PC-9 (cell line): Measurements from ENCODE around the gene PPP1R37. TPM values are rescaled to one million over a fixed set of nuclear protein-coding genes. Genes with fewer than 3 reads are reported as not detected.

Experiments
- BruUV-seq: library from RNA; stranded (reverse); fragments of 400-500 nt; replicated peaks from 2 replicates; lab custom pipeline; 2021; lab: Mats Ljungman, UMichigan
- CTCF ChIA-PET: fragments of 300-600 bp; sonication (Branson Sonifier 250); formaldehyde crosslinking; loops from one replicate; lab custom pipeline; 2022; ENCODE audit warnings: antibody characterized with exemption; lab: Charles Lee
- POLR2A ChIA-PET: fragments of 300-600 bp; sonication (Branson Sonifier 250); formaldehyde crosslinking; loops from one replicate; lab custom pipeline; 2022; ENCODE audit warnings: antibody characterized with exemption; ENCODE audit not compliant: unreplicated experiment; lab: Charles Lee
- DNase-seq, 2 experiments: peaks; one replicate each; pipeline versions ENCODE4 v3.0.0 to v3.0.0-alpha.2; 2015 to 2022; ENCODE audit warnings: mixed read lengths in 1 of 2
- H2AFZ ChIP-seq: fragments of 200-600 bp; sonication (generic); 2 replicates; pipeline ENCODE4 v1.8.1; 2017; ENCODE audit warnings: antibody characterized with exemption
- H3F3A ChIP-seq: fragments of 200-600 bp; sonication (generic); 2 replicates; pipeline ENCODE4 v1.8.1; 2017; ENCODE audit warnings: antibody characterized with exemption, mild to moderate bottlenecking, low read depth; ENCODE audit not compliant: insufficient read depth
- H3K27ac ChIP-seq: fragments of 200-600 bp; sonication (generic); 2 replicates; pipeline ENCODE4 v1.6.1; 2016; ENCODE audit warnings: mixed run types
- H3K27me3 ChIP-seq: fragments of 200-600 bp; sonication (generic); 2 replicates; pipeline ENCODE4 v1.6.1; 2016; ENCODE audit warnings: low read depth, mixed run types; ENCODE audit not compliant: insufficient read depth
- H3K36me3 ChIP-seq: fragments of 200-600 bp; sonication (generic); 2 replicates; pipeline ENCODE4 v1.6.1; 2016; ENCODE audit warnings: low read depth, mixed run types
- H3K4me1 ChIP-seq: fragments of 200-600 bp; sonication (generic); replicated peaks from 2 replicates; pipeline ENCODE4 v1.6.1; 2016; ENCODE audit warnings: mixed run types; ENCODE audit not compliant: insufficient read depth
- H3K4me2 ChIP-seq: fragments of 200-600 bp; sonication (generic); 2 replicates; pipeline ENCODE4 v1.6.1; 2017; ENCODE audit warnings: mixed run types
- H3K4me3 ChIP-seq: fragments of 200-600 bp; sonication (generic); 2 replicates; pipeline ENCODE4 v1.6.1; 2016; ENCODE audit warnings: mixed run types
- H3K79me2 ChIP-seq: fragments of 200-600 bp; sonication (generic); 2 replicates; pipeline ENCODE4 v1.6.1; 2017; ENCODE audit warnings: low read depth, mixed run types
- H3K9me2 ChIP-seq: fragments of 200-600 bp; sonication (generic); 2 replicates; pipeline ENCODE4 v1.8.1; 2017; ENCODE audit warnings: mild to moderate bottlenecking; ENCODE audit not compliant: insufficient read depth
- H3K9me3 ChIP-seq: fragments of 200-600 bp; sonication (generic); 2 replicates; pipeline ENCODE4 v1.8.1; 2016; ENCODE audit warnings: low read depth; ENCODE audit not compliant: insufficient read depth
- H4K20me1 ChIP-seq: fragments of 200-600 bp; sonication (generic); 2 replicates; pipeline ENCODE4 v1.8.1; 2017; ENCODE audit not compliant: insufficient read depth
- EZH2 ChIP-seq: fragments of 200-600 bp; sonication (generic); IDR thresholded peaks from 2 replicates; pipeline ENCODE4 v1.8.0; 2017; ENCODE audit warnings: antibody characterized with exemption, low read depth
- intact Hi-C: fragments of 100-400 bp; cut with micrococcal nuclease; formaldehyde crosslinking; loops from one replicate; pipeline ENCODE4 v1.10.0; 2022; ENCODE audit not compliant: unreplicated experiment
- total RNA-seq: library from RNA; stranded (reverse); gene quantifications from 2 replicates; pipeline ENCODE4 v1.2.3, GENCODE V29; 2021
- TF ChIP-seq, protein P1 (sequence below): fragments of 200-600 bp; sonication (generic); conservative IDR thresholded peaks from 2 replicates; pipeline ENCODE4 v1.6.1; 2017; ENCODE audit warnings: mixed run types, antibody characterized with exemption, mild to moderate bottlenecking, moderate library complexity

The PPP1R37 gene
- total RNA-seq, 1 experiment from 2014 or later, result 41.1 TPM

DNA sequence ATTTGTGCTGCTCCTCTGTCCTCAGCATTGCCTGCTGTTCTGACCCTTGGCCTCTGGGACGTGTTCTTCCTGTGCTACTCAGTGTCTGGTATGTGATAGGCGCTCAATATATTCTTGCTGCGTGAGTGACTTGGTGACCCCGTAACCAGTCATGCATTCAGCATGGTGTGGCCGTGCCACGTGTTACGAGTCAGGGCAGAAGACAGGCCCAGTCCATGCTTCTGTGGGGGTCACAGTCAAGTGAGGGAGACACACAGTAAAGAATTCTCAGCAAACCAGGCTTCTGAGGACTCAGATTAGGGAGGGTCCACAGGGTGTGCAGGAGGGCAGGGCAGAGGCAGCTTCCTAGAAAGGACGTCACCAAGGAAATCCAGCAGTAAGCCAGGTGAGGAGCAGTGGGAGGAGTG, 7.9 kb downstream of the PPP1R37 start:
- peaks cover 94% of the 10 kb centered on the region for H4K20me1 ChIP-seq
- DNase-seq, result no peak
- H2AFZ ChIP-seq, result no peak overlapping the region
- no peaks in the 10 kb centered on the region for H3K36me3 ChIP-seq
- no peak overlapping the region for H3K4me3 ChIP-seq
- no TSS peak for BruUV-seq
- ChIA-PET CTCF (no interaction called here), POLR2A (no interaction called here)
- no peak for TF ChIP-seq EZH2
- TF ChIP-seq, protein P1, sequence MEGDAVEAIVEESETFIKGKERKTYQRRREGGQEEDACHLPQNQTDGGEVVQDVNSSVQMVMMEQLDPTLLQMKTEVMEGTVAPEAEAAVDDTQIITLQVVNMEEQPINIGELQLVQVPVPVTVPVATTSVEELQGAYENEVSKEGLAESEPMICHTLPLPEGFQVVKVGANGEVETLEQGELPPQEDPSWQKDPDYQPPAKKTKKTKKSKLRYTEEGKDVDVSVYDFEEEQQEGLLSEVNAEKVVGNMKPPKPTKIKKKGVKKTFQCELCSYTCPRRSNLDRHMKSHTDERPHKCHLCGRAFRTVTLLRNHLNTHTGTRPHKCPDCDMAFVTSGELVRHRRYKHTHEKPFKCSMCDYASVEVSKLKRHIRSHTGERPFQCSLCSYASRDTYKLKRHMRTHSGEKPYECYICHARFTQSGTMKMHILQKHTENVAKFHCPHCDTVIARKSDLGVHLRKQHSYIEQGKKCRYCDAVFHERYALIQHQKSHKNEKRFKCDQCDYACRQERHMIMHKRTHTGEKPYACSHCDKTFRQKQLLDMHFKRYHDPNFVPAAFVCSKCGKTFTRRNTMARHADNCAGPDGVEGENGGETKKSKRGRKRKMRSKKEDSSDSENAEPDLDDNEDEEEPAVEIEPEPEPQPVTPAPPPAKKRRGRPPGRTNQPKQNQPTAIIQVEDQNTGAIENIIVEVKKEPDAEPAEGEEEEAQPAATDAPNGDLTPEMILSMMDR, result no peak
- no peaks in the 10 kb centered on the region for H3K9me2 ChIP-seq
- peaks cover 13% of the 10 kb centered on the region for H3K4me1 ChIP-seq
- intact Hi-C loops, result no loop called here
- no peaks in the 10 kb centered on the region for H3K27me3 ChIP-seq
- no peak overlapping the region for H3K27ac ChIP-seq
- H3F3A ChIP-seq, result no peaks in the 10 kb centered on the region
- peaks cover 93% of the 10 kb centered on the region for H3K79me2 ChIP-seq
- no peak overlapping the region for H3K4me2 ChIP-seq
- no peaks in the 10 kb centered on the region for H3K9me3 ChIP-seq

DNA sequence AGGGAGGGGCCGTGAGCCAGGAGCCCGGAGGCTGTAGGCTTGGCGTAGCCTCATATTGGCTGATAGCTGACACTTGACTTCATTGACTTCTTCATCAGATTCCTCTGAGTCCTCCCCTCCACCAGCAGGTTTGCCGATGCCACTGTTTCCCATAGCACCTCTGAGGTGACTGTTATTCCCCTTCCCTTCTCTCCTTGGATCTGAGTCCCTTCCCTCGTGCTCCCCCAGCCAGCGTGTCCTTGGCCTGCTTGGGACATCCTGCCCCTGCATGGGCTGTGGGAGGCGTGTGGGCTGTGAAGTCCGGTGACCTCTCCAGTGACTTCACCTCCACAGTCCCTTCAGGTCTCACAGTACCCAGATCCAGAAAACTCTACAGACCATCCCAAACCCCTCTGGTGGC, 8.8 kb downstream of the PPP1R37 start:
- Histone ChIP-seq H3K9me3 (no peaks in the 10 kb centered on the region), H4K20me1 (peaks cover 95% of the 10 kb centered on the region), H3K79me2 (peaks cover 87% of the 10 kb centered on the region), H3K4me1 (peaks cover 13% of the 10 kb centered on the region), H3K9me2 (no peaks in the 10 kb centered on the region), H3K27me3 (no peaks in the 10 kb centered on the region), H3F3A (no peaks in the 10 kb centered on the region), H3K36me3 (no peaks in the 10 kb centered on the region), H3K4me2 (no peak overlapping the region), H3K27ac (no peak overlapping the region), H2AFZ (no peak overlapping the region), H3K4me3 (no peak overlapping the region)
- ChIA-PET CTCF (no interaction called here), POLR2A (no interaction called here)
- no TSS peak for BruUV-seq
- TF ChIP-seq EZH2, result no peak
- TF ChIP-seq, protein P1, result no peak
- intact Hi-C loops, result no loop called here
- no peak for DNase-seq

DNA sequence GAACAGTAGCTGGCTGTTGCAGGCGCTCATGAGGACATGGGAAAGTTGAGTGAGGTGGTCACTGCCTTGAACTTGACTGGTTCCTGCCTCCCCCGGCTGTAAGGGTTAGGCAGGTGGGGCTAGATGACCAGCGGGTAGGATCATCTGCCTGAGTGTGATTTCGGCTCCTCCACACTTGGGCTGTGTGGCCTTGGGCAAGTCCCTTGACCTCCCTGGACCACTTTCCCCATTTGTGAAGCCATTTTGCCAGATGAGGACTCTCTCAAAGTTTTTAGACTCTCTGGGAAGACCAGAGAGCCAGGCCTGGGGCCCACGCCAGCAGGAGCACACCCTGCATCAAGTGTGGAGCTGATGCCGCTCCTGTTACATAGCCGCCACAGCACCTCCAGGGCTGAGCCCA, 9.5 kb downstream of the PPP1R37 start:
- intact Hi-C loops, result no loop called here
- DNase-seq, result no peak
- no peak overlapping the region for H3K4me3 ChIP-seq
- no peak overlapping the region for H3K27ac ChIP-seq
- no peaks in the 10 kb centered on the region for H3K9me2 ChIP-seq
- no peak overlapping the region for H3K4me2 ChIP-seq
- no peaks in the 10 kb centered on the region for H3F3A ChIP-seq
- ChIA-PET POLR2A (interaction anchor here (0.6 kb wide), 1 partner anchor 28 kb away, joined by 4 read pairs; no protein-coding TSS in a partner anchor), CTCF (no interaction called here)
- H3K36me3 ChIP-seq, result no peaks in the 10 kb centered on the region
- peaks cover 87% of the 10 kb centered on the region for H3K79me2 ChIP-seq
- no peaks in the 10 kb centered on the region for H3K9me3 ChIP-seq
- no peak for TF ChIP-seq EZH2
- TF ChIP-seq, protein P1, result no peak
- H2AFZ ChIP-seq, result no peak overlapping the region
- BruUV-seq, result no TSS peak
- H3K27me3 ChIP-seq, result no peaks in the 10 kb centered on the region
- peaks cover 95% of the 10 kb centered on the region for H4K20me1 ChIP-seq
- peaks cover 13% of the 10 kb centered on the region for H3K4me1 ChIP-seq
